SIG-M5 treated with dmso at 0.1 percent for 504 hours (cell line): ENCODE data around the gene ATP6V1G2.

ENCODE experiments used
- DNase-seq: peaks from one replicate; lab custom pipeline; 2025; ENCODE audit not compliant: unreplicated experiment; lab: John Stamatoyannopoulos, UW

The ATP6V1G2 gene

DNA sequence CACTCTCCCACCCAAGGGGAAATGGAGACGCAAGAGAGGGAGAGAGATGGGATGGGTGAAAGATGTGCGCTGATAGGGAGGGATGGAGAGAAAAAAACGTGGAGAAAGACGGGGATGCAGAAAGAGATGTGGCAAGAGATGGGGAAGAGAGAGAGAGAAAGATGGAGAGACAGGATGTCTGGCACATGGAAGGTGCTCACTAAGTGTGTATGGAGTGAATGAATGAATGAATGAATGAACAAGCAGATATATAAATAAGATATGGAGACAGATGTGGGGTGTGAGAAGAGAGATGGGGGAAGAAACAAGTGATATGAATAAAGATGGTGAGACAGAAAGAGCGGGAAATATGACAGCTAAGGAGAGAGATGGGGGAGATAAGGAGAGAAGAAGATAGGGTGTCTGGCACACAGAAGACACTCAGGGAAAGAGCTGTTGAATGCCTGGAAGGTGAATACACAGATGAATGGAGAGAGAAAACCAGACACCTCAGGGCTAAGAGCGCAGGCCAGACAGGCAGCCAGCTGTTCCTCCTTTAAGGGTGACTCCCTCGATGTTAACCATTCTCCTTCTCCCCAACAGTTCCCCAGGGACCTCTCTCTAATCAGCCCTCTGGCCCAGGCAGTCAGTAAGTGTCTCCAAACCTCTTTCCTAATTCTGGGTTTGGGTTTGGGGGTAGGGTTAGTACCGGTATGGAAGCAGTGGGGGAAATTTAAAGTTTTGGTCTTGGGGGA, 29.7 kb upstream of the ATP6V1G2 start:
- no peak for DNase-seq

DNA sequence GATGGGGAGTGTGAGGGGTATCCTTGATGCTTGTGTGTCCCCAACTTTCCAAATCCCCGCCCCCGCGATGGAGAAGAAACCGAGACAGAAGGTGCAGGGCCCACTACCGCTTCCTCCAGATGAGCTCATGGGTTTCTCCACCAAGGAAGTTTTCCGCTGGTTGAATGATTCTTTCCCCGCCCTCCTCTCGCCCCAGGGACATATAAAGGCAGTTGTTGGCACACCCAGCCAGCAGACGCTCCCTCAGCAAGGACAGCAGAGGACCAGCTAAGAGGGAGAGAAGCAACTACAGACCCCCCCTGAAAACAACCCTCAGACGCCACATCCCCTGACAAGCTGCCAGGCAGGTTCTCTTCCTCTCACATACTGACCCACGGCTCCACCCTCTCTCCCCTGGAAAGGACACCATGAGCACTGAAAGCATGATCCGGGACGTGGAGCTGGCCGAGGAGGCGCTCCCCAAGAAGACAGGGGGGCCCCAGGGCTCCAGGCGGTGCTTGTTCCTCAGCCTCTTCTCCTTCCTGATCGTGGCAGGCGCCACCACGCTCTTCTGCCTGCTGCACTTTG, 29.0 kb upstream of the ATP6V1G2 start, which contains the start of gene TNF:
Gene TNF, plus strand, starts transcription at position 231 of the 567 bp plus-strand sequence. Its CDS starts 177 bp downstream, at position 408.
- DNase-seq: peak; percentile 93

DNA sequence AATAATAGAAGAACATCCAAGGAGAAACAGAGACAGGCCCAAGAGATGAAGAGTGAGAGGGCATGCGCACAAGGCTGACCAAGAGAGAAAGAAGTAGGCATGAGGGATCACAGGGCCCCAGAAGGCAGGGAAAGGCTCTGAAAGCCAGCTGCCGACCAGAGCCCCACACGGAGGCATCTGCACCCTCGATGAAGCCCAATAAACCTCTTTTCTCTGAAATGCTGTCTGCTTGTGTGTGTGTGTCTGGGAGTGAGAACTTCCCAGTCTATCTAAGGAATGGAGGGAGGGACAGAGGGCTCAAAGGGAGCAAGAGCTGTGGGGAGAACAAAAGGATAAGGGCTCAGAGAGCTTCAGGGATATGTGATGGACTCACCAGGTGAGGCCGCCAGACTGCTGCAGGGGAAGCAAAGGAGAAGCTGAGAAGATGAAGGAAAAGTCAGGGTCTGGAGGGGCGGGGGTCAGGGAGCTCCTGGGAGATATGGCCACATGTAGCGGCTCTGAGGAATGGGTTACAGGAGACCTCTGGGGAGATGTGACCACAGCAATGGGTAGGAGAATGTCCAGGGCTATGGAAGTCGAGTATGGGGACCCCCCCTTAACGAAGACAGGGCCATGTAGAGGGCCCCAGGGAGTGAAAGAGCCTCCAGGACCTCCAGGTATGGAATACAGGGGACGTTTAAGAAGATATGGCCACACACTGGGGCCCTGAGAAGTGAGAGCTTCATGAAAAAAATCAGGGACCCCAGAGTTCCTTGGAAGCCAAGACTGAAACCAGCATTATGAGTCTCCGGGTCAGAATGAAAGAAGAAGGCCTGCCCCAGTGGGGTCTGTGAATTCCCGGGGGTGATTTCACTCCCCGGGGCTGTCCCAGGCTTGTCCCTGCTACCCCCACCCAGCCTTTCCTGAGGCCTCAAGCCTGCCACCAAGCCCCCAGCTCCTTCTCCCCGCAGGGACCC, 28.0 kb upstream of the ATP6V1G2 start:
- no peak for DNase-seq

DNA sequence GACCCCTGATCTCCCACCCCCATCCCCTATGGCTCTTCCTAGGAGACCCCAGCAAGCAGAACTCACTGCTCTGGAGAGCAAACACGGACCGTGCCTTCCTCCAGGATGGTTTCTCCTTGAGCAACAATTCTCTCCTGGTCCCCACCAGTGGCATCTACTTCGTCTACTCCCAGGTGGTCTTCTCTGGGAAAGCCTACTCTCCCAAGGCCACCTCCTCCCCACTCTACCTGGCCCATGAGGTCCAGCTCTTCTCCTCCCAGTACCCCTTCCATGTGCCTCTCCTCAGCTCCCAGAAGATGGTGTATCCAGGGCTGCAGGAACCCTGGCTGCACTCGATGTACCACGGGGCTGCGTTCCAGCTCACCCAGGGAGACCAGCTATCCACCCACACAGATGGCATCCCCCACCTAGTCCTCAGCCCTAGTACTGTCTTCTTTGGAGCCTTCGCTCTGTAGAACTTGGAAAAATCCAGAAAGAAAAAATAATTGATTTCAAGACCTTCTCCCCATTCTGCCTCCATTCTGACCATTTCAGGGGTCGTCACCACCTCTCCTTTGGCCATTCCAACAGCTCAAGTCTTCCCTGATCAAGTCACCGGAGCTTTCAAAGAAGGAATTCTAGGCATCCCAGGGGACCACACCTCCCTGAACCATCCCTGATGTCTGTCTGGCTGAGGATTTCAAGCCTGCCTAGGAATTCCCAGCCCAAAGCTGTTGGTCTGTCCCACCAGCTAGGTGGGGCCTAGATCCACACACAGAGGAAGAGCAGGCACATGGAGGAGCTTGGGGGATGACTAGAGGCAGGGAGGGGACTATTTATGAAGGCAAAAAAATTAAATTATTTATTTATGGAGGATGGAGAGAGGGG, 27.1 kb upstream of the ATP6V1G2 start:
- no peak for DNase-seq

DNA sequence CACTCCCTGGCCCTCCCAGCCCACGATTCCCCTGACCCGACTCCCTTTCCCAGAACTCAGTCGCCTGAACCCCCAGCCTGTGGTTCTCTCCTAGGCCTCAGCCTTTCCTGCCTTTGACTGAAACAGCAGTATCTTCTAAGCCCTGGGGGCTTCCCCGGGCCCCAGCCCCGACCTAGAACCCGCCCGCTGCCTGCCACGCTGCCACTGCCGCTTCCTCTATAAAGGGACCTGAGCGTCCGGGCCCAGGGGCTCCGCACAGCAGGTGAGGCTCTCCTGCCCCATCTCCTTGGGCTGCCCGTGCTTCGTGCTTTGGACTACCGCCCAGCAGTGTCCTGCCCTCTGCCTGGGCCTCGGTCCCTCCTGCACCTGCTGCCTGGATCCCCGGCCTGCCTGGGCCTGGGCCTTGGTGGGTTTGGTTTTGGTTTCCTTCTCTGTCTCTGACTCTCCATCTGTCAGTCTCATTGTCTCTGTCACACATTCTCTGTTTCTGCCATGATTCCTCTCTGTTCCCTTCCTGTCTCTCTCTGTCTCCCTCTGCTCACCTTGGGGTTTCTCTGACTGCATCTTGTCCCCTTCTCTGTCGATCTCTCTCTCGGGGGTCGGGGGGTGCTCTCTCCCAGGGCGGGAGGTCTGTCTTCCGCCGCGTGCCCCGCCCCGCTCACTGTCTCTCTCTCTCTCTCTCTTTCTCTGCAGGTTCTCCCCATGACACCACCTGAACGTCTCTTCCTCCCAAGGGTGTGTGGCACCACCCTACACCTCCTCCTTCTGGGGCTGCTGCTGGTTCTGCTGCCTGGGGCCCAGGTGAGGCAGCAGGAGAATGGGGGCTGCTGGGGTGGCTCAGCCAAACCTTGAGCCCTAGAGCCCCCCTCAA, 25.9 kb upstream of the ATP6V1G2 start, which contains the start of gene LTA:
Gene LTA, plus strand, starts transcription at position 249 of the 871 bp plus-strand sequence. Its CDS starts 454 bp downstream, at position 703.
- DNase-seq: no peak

DNA sequence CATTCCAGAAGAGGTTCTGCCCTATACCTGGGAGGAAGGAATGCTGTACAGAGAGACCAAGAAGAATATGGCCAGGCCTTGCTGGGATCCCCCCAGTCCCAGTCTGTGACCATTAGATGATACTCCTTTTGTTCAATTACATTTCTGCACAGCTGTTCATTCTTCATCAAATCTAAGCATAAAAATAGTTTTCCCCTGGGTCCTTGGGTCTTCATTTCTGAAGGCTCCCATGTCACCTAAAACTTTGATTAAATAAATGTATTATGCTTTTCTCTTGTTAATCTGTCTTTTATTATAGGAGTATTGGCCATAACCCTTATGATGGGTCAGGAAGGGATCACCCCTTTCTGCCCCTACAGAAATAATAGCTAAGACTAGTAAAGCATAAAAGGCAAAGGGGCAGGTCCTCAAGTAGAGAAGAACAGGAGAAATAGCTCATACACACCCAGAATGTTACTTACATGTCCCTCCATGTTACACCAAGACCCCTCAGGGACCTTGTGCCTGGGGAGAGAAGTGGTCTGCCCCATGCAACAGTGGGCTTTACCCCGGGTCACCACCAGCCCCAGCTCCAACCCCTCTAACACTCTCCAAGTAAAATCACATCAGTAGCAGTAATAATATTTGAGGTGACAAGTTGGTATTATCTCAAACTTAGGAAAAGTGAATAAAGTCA, 23.6 kb upstream of the ATP6V1G2 start:
- DNase-seq: no peak

DNA sequence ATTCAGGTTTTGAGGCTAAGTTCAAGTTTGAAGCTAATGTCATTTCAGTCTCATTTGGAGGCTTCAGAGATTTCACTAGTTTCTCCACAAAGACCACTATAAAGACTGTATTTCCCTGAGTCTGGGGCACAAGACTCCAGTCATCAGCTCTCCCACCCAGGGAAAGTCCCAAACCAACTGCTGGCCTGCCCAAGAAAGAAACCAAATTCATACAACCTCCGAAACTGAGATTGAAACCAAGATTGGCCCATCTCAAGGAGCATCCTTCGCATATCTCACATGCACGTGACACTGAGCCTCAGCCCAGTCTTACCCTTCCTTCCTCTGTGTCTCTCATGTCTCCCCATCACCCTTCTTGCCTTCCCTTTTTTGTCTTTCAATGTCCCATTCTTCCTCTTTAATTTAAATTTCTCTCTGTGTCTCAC, 22.1 kb upstream of the ATP6V1G2 start:
- peak; percentile 76 for DNase-seq

DNA sequence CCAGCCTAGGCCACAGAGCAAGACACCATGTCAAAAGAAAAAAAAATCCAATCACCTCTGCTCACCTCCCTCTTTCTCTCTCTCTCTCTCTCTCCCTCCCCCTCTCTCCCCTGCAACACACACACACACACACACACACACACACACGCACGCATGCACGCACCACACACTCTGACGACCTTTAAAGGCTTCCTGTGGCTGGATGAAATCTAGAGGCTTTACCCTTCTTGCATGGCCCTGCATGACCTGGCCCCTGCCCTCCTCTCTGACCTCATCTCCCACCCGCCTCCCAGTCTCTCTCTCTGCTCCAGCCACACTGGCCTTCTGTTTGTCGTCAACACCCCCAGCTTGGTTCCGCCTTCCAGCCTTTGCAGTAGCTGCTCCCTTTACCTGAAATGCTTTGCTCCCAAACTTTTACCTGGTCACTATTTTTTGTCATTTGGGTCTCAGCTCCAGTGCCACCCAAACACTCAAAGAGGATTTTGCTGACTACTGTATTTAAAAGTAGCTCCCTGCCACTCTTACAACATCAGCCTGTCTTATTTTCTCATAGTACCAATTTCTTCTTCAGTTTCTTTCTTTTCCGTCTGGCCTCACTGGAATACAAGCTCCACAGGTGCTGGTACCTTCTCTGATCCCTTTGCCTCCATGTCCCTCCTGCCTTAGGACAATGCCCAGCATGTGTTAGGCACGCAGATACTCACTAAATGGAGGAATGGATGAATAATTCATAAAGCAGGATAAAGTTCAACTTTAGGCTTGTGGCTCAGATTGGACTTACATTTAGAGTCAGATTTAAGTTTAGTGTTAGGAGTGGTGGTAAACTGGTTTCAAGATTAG, 21.3 kb upstream of the ATP6V1G2 start:
- DNase-seq: no peak

DNA sequence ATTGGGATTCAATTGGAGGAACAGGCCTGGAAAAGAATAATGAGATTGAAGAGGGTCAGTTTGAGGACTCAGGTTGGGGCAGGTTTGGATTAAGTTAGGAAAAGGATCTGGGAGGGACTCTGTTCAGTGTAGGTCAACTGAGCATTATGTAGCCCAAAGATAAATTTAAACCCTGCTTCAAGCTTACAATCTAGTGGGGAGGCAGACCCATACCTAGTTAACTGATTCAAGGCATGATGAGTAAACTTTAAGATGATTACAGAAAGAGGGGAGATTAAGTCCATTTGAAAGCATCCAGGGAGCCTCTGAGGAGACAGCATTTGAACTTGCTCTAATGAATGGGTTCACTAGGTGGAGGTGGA, 14.3 kb upstream of the ATP6V1G2 start:
- no peak for DNase-seq

DNA sequence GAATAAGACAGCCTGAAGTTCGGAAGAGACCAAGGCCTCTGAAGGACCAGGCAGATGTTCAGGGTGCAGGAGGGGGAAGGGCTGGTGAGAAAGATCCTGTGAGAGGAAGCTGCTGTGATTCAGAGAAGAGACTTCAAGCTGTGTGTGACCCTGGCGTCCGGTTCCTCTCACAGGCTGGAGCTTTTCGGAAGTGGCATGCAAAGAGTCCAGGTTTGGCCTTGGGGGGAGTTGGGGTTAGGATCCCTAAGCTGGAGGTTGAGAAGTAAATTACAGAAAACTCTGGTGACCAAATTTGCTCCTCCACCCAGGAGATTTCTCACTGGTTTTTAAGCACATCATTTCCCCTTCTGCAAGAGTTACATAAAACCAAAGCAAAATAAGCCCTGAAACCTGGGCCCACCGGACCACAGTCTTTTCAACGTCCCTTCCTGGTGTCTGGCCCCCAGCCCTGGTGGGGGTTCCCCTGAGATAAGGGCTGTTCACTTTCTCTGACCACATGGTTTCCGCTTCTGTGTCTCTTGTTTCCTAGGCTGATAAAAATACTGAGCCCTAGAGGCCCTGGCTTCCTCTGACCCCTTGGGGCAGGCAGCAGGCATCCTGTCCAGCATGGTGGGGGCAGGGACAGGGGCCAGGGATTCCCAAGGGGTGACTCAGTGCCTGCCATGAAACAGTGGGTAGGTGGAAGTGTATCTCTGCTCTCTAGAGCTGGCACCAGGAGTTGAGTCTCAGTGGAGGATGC, 13.7 kb upstream of the ATP6V1G2 start:
- DNase-seq: peak; percentile 94

DNA sequence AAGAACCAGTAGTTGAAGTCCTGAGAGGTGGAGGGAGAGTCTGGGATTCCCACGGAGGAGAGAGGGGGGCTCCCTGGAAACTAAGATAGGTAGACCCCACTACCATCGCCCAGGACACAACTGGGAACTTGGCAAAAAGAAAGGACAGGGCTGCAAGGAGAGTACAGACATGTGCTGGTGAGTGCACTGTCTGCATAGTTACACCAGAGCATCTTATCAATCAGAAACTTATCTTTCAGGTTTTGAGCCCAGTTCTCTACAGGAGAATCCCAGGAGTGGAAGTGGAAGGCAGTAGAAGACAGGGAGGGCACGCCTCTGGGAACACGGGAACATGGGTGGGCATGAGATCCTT, 13.2 kb upstream of the ATP6V1G2 start:
- DNase-seq: no peak

DNA sequence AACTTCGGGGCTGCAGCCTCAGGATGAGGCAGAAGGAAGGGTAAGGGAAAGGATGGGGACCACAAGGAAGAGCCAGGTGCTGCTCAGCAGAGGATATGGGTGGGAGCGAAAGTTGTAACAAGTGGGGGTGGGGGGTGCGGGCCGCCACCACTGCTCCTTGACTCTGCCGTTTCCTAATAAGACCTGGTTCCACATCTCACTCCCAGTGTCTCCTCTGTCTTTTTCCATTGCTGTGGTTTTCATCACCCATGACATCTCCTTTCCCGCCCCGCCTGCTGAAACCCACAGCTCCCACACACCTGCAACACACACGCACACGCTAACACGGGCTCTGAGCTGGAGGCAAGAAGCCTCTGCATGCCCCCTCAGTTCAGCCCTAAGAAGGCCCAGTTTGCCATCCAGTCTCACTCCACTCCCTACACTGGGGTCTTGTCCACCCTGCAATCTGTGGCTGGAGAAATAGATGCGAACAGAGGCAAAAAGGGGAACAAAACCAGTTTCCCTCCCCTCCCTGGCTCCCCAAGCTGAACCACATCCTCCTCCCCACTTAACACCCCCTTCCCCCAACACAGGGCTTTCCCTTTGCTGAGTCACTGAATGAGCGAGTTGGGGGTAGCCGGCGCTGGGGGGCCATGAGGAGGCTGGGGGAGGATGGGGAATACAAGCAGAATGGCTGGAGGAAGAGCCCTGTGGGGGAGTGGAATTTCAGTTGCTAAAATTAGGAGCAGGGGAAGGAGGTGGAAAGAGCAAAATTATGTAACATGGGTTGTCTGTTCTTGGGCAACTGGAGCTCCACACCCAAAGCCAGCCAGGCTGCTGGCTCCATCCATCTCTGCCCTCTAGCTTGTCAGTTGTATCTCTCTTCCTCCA, 12.5 kb upstream of the ATP6V1G2 start:
- peak; percentile 100 for DNase-seq

DNA sequence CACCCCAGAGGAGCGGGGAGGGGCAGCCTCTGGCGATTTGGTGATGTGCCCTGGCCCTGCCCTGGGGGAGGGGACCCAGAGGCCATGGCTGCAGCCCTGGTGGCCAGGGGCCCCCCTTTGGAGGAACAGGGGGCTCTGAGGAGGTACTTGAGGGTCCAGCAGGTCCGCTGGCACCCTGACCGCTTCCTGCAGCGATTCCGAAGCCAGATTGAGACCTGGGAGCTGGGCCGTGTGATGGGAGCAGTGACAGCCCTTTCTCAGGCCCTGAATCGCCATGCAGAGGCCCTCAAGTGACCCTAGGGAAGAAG, 11.9 kb upstream of the ATP6V1G2 start:
- no peak for DNase-seq

DNA sequence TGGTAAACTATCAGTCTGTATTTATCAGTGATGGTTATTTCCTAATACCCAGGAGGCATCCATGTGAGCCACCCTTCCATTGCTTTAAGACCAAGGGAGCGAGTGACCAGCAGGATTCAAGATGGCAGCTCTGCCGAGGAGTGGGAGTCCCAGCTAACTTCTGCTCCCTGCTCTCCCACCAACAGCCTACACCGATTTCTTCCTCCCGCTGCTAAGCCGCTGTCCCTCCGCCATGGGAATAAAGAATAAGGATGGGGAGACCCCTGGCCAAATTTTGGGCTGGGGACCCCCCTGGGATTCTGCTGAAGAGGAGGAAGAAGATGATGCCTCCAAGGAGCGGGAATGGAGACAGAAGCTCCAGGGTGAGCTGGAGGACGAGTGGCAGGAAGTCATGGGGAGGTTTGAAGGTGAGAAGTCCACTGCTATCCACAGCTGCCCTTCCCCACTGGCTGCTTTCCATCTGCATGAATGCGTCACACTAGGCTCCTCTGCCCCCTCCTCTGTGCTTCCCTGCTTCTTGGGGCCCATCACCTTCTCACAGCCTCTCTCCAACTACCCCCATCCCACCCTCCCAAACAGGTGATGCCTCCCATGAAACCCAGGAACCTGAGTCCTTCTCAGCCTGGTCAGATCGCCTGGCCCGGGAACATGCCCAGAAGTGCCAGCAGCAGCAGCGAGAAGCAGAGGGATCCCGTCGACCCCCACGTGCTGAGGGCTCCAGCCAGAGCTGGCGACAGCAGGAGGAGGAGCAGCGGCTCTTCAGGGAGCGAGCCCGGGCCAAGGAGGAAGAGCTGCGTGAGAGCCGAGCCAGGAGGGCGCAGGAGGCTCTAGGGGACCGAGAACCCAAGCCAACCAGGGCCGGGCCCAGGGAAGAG, 11.3 kb upstream of the ATP6V1G2 start:
- no peak for DNase-seq

DNA sequence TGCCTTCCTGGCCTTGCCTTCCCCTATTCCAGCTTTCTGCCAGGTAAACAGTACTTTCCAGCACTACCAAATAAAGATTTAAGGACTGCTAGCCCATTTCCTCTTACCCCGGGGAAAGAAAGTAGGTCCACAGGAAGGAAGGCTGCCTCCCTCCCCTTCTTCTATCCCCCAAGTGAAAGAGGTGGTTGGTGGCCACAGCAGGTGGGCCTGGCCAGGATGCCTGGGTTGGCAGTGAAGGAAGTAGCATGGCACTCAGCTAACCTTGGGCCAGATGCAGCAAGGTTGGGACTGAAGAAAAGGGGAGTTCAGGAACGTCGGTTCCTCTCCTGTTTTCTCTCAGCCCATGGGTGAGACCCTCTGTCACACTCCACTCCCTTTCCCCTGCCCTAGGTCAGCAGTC, 9.9 kb upstream of the ATP6V1G2 start:
- DNase-seq: no peak

DNA sequence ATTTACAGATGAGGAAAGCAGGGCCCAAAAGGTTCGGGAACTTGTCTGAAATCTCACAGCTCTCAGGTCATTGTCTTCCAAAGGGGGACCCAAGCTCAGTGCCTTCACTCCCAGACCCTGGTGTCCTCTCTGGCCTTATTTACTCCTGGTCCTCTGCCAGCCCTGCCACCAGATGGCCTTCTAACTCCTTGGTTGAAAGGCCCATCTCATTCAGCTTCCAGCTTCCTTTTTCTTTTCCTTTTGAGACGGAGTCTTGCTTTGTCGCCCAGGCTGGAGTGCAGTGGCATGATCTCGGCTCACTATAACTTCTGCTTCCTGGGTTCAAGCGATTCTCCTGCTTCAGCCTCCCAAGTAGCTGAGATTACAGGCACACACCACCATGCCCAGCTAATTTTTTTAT, 5.0 kb upstream of the ATP6V1G2 start:
- DNase-seq: peak; percentile 82
